GM12874 (cell line): ENCODE results near the gene DENND11.
A peak's percentile ranks its signal among the peaks of the same experiment; 100 is the strongest.

ENCODE experiments used
- TF ChIP-seq, protein P1 (sequence below): IDR thresholded peaks from 2 replicates; pipeline ENCODE4 v1.5.1; 2011; ENCODE audit warnings: low read depth, mild to moderate bottlenecking, control low read depth, low read length, moderate library complexity; ENCODE audit not compliant: insufficient read depth

DENND11 gene

DNA sequence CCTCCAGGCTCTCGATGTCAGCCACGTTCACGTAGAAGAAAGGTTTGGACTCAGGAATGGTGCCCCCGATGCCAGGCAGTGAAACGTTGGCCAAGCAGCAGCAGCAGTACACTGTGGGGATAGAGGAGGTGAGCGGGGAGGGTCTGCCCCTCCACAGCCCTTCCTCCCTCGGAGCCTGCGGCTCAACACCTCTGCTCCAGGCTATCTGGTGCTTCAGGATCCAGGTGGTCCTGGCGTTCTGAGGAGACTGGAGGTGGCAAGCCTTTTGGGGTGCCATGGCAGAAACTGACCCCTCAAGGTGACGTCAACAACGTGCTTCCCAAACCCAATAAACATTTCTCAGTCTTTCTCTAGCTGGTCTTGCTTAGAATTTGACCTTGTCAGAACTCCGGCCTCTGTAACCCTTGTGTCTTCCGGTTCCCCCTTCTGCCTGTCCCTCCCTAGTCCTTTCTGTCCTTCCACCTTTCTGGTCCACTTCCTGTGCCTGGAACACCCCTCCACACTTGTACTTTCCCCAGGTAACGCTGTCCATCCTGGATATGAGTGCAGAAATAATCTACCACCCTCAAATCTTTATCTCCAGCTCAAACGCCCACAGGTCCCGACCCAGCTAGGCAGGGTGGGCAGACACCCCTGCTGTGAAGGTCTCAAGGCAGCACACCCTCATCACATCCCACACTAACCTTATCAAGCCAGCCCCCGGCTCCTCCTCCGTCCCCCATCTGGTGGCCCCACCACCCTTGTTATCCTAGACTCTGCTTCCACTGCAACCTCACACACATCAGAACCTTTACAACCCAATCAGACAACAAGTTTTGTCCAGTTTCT, 36.5 kb downstream of the DENND11 start:
- TF ChIP-seq, protein P1, sequence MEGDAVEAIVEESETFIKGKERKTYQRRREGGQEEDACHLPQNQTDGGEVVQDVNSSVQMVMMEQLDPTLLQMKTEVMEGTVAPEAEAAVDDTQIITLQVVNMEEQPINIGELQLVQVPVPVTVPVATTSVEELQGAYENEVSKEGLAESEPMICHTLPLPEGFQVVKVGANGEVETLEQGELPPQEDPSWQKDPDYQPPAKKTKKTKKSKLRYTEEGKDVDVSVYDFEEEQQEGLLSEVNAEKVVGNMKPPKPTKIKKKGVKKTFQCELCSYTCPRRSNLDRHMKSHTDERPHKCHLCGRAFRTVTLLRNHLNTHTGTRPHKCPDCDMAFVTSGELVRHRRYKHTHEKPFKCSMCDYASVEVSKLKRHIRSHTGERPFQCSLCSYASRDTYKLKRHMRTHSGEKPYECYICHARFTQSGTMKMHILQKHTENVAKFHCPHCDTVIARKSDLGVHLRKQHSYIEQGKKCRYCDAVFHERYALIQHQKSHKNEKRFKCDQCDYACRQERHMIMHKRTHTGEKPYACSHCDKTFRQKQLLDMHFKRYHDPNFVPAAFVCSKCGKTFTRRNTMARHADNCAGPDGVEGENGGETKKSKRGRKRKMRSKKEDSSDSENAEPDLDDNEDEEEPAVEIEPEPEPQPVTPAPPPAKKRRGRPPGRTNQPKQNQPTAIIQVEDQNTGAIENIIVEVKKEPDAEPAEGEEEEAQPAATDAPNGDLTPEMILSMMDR, result no peak

DNA sequence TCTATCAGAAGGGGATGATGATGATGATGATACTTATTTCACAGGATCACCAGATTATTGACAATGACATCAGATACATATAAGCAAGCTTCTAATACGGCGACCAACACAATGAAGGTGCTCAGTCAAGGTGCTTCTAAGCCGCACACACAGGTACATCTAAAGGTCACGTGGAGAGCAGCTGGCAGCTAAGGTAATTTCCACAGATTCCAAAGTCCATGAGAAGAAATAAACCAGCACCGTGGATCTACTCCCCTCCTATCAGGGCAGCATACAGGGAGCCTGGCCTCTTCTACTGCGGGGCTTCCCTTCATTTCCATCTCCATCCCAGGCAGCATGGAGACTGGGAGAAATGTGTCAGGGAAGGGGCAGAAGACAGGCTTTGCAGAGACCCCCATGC, 37.5 kb downstream of the DENND11 start:
- TF ChIP-seq, protein P1, result no peak

DNA sequence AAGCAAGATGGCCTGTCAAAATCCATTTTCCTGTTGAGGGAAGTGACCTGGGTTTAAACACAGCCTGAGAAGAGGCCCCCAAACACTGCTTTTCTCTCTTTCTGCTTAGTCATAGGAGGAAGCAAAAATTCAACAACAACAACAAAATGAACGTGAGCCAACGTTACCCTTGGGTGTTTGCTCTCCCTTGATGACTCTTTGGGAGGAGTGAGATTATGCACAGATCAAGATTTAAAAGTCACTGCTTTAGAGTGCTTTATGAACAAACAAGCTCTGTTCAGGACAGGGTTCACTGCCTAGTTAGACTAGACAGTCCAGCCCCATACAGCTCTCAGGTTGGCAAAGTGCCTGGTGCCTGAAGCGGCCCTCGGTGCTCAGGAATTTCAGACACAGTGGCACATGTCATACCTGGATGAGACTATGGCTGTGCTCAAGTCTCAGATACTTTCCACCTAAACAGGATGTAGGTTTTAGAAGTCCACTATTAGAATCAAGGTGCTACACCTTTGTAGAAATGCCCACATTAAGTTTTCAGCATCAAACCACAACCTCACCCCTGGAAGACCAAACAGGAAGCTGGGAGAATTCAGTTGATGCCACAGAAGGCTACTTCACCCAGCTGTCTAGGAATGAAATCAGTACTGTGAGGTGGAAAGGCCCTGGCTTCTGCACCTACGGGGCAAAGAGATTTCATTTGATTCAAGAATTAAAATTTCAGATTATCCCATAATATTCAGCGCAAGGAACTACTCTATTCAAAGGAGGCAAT, 38.7 kb downstream of the DENND11 start:
- TF ChIP-seq, protein P1, result no peak

DNA sequence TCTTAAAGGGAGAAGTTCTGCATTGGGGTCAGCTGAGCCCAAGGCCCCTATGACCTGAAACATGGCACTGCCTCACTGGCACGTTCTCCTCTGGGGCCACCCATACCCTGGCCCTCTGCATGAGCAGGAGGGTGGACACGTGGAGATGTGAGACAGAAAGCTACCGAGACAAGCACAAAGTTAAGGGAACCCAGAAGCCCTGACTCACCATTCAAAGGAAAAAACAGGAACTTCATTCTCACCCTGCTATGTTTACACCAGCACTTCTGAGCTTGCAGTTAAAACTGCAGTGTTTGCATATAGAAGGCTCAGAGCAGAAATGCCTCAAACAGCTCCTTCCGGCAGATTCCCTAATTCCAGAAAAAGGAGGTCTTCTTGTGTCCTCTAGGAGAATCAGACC, 41.7 kb downstream of the DENND11 start:
- TF ChIP-seq, protein P1, result no peak

DNA sequence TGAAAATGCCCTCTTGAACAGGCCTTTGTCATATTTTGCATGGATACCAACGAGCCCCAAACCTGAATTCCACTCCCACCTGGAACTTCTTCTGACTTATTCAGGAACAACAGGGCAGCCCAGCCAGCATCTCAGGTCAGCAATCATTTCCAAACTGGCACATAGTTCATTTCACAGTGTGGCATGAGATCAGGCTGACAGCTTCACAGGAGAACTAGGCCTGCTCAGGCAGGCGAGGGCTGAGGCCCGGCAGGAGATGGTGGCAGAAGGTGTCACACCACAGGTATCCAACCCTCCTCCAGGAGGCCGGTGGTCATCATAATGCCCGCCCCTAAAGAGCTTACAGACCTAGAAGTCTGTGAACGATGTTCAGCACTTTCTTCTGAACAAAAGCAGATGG, 42.5 kb downstream of the DENND11 start:
- TF ChIP-seq, protein P1, result no peak

- TF ChIP-seq, protein P1, result peak; percentile 70
Observed at GRCh38 chr7:141654551-141654950, 47.4 kb downstream of the DENND11 start.

GRCh38 chr7:141652691-141653090, 49.3 kb downstream of the DENND11 start:
- TF ChIP-seq, protein P1, result no peak
